ENCODE data around the gene EPS8L2. TPM values are rescaled to one million over a fixed set of nuclear protein-coding genes. Genes with fewer than 3 reads are reported as not detected.

The EPS8L2 gene
- total and polyA plus RNA-seq, 4 donors, result 4.5 to 15.1 (median 10.0) TPM

DNA sequence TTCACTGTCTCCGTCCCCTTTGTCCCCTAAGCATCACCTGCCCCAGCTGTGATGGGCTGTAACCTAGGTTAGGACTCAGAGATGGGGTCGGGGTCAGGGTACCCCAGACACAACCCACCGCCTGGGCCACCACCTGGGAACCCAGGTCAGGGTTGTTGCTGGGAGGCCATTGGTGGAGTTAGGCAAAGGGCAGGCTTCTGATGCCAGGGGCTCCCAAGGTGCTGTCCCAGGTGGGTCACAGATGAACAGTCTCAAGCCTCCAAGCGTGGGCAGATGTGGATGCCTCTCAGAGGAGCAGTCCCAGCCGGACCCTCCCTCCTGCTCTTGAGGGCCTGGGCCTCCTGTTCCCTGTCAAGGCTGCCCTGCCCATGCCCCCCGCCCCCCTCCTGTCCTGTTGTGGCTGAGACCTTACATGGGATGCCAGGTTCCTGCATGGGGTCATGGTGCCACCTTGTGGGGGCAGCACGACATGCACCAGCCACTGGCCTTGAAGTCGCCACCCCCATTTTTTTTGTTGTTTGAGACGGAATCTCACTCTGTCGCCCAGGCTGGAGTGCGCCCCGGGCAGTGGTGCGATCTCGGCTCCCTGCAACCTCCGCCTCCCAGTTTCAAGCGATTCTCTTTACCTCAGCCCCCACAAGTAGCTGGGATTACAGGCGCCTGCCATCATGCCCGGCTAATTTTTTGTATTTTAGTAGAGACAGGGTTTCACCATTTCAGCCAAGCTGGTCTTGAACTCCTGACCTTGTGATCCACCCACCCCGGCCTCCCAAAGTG is 59.2 kb downstream of the EPS8L2 start:
- Histone ChIP-seq H3K4me1 (ENCODE audit: control insufficient read depth, insufficient read depth, low read length) (peaks cover 7% of the 10 kb centered on the region), H3K27me3 (ENCODE audit: control insufficient read depth, insufficient read depth, low read length) (no peaks in the 10 kb centered on the region), H3K36me3 (ENCODE audit: control insufficient read depth, insufficient read depth, low read length) (peaks cover 93% of the 10 kb centered on the region), H3K9me3 (ENCODE audit: control insufficient read depth, insufficient read depth, low read length) (no peaks in the 10 kb centered on the region), H3K27ac (ENCODE audit: low read depth, low read length) (no peak overlapping the region), H3K4me3 (ENCODE audit: low read depth, low read length) (no peak overlapping the region)
- 66% methylated on average over 7 of the region's 19 CpGs for WGBS (ENCODE audit: insufficient coverage)
- peak in 2 of 6 donors; percentile 54 to 56 for DNase-seq (ENCODE audit: low read depth in 4 of 6, low spot score in 6 of 6)

DNA sequence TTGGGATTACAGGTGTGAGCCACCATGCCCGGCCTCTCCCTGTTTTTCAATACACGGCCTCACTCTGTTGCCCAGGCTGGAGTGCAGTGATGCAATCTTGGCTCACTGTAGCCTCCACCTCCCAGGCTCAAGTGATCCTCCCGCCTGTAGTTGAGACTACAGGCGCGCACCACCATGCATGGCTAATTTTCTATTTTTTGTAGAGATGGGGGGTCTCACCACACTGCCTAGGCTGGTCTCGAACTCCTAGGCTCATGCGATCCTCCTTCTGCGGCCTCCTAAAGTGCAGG is 59.7 kb downstream of the EPS8L2 start:
- Histone ChIP-seq H3K4me3 (ENCODE audit: low read depth, low read length) (no peak overlapping the region), H3K9me3 (ENCODE audit: control insufficient read depth, insufficient read depth, low read length) (no peaks in the 10 kb centered on the region), H3K36me3 (ENCODE audit: control insufficient read depth, insufficient read depth, low read length) (peaks cover 93% of the 10 kb centered on the region), H3K27me3 (ENCODE audit: control insufficient read depth, insufficient read depth, low read length) (no peaks in the 10 kb centered on the region), H3K27ac (ENCODE audit: low read depth, low read length) (no peak overlapping the region), H3K4me1 (ENCODE audit: control insufficient read depth, insufficient read depth, low read length) (peaks cover 7% of the 10 kb centered on the region)
- no peak for DNase-seq (ENCODE audit: low read depth in 4 of 6, low spot score in 6 of 6)
- WGBS (ENCODE audit: insufficient coverage), result 100% methylated on average over 4 of the region's 8 CpGs

DNA sequence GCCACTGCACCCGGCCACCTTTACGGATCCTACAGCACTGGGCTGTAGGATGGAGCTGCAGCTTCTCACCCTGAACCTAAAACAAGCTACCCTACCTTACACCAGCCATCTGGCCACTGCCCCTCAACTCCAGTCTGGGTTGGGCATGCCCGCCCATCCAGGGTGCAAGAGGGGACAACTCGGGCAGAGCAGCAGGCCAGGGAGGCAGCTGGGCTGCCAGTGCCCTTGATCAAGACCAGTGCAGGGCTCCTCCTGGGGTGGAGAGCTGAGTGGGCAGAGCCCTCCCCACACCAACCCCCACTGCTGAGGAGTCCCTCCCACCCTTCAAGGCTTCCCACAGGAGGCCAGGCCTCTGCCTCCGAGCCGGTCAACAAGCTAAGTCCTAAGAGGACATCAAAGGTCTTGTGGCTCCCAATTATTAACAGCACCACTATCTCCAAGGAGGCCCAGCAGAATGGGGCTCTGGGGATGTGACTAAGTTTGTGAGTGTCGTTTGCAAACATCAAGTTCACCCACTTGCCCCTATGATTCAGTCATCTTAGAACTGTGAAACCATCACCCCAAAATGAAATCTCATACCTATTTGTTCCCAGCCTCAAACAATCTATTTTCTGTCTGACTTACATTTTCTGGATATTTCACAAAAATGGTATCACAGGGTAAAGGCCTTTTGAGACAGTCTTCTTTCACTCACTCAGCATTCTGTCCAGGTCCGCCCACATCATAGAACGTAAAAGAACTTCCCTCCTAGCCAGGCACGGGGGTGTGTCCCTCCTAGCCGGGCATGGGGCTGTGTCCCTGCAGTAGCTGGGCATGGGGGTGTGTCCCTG is 60.3 kb downstream of the EPS8L2 start:
- H3K9me3 ChIP-seq (ENCODE audit: control insufficient read depth, insufficient read depth, low read length), result no peaks in the 10 kb centered on the region
- peaks cover 93% of the 10 kb centered on the region for H3K36me3 ChIP-seq (ENCODE audit: control insufficient read depth, insufficient read depth, low read length)
- 92% methylated on average over 2 of the region's 11 CpGs for WGBS (ENCODE audit: insufficient coverage)
- no peak overlapping the region for H3K27ac ChIP-seq (ENCODE audit: low read depth, low read length)
- H3K27me3 ChIP-seq (ENCODE audit: control insufficient read depth, insufficient read depth, low read length), result no peaks in the 10 kb centered on the region
- no peak overlapping the region for H3K4me3 ChIP-seq (ENCODE audit: low read depth, low read length)
- no peak for DNase-seq (ENCODE audit: low read depth in 4 of 6, low spot score in 6 of 6)
- peaks cover 12% of the 10 kb centered on the region for H3K4me1 ChIP-seq (ENCODE audit: control insufficient read depth, insufficient read depth, low read length)

DNA sequence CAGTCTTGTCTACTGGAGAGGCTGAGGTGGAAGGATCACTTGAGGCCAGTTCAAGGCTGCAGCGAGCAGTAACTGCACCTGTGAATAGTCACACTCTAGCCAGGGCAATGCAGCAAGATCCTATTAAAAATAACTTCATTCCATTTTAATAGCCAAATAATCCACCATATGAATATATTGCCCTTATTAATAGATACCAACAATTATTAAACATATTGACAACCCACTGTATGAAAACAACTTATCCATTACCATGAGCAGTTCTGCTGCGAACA is 60.8 kb downstream of the EPS8L2 start:
- Histone ChIP-seq H3K36me3 (ENCODE audit: control insufficient read depth, insufficient read depth, low read length) (peaks cover 94% of the 10 kb centered on the region), H3K9me3 (ENCODE audit: control insufficient read depth, insufficient read depth, low read length) (no peaks in the 10 kb centered on the region), H3K27me3 (ENCODE audit: control insufficient read depth, insufficient read depth, low read length) (no peaks in the 10 kb centered on the region), H3K4me3 (ENCODE audit: low read depth, low read length) (no peak overlapping the region), H3K27ac (ENCODE audit: low read depth, low read length) (no peak overlapping the region), H3K4me1 (ENCODE audit: control insufficient read depth, insufficient read depth, low read length) (peaks cover 17% of the 10 kb centered on the region)
- DNase-seq (ENCODE audit: low read depth in 4 of 6, low spot score in 6 of 6), result no peak
- WGBS (ENCODE audit: insufficient coverage), result 93% methylated on average over 2 of the region's 2 CpGs

DNA sequence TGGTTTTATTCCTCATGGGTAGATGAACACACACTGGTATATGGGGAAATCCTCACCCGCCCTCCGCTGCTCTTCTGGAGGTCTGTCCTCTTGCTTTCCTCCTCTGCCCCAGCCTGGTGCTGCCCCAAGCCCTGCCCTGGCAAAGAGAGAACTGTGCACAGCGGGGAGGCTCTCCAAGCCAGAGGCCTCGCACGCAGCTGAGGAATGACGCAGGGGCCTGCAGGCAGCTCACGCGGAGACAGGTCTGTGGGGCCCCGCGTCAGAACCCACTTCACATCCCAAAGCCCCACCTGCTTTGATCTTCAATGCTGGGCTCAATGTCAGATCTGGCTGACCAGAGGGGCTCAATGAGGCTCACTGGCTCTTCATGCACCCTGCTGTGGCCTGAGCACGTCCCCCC is 61.2 kb downstream of the EPS8L2 start:
- 91% methylated on average over 10 of the region's 11 CpGs for WGBS (ENCODE audit: insufficient coverage)
- no peak overlapping the region for H3K27ac ChIP-seq (ENCODE audit: low read depth, low read length)

DNA sequence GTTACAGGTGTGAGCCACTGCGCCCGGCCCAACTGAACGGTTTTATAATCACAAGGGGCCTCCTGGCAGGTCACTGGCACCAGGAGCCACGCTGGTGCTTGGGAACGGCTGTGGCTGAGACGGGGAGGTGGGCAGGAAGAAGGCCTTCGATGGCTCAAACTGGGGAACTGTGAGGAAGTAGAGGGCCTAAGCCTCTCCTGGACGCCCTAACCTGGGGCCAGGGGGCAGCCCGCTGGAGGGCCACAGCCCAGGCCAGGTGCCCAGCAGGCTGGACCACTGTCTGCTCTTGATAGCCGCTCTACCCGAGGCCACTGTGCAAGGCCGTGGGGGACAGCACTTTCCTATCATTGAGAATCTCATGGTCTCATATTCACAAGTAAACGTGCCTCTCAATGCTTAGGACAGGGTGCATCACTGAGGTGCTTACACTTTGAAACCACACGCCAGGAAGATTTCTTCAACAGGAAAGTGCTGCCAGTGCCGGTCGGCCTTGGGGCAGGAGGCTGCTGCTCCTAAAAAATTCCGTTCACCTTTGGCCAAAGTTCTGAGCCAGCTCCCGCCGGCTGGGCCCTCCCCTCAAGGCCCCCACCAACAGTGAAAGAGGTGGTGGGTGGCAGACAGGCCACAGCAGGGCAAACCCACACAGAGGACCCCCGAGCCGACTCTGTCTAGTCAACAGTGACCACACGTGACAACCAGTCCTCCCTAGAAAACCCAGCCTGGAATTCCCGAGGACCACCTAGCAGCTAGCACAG is 64.0 kb downstream of the EPS8L2 start:
- Histone ChIP-seq H3K4me1 (ENCODE audit: control insufficient read depth, insufficient read depth, low read length) (peaks cover 44% of the 10 kb centered on the region), H3K27ac (ENCODE audit: low read depth, low read length) (no peak overlapping the region), H3K9me3 (ENCODE audit: control insufficient read depth, insufficient read depth, low read length) (no peaks in the 10 kb centered on the region), H3K27me3 (ENCODE audit: control insufficient read depth, insufficient read depth, low read length) (no peaks in the 10 kb centered on the region), H3K36me3 (ENCODE audit: control insufficient read depth, insufficient read depth, low read length) (peaks cover 95% of the 10 kb centered on the region), H3K4me3 (ENCODE audit: low read depth, low read length) (no peak overlapping the region)
- no peak for DNase-seq (ENCODE audit: low read depth in 4 of 6, low spot score in 6 of 6)
- WGBS (ENCODE audit: insufficient coverage), result 91% methylated on average over 22 of the region's 23 CpGs

More for the DNA sequence above, 61.2 kb downstream of the EPS8L2 start:
- Histone ChIP-seq H3K27me3 (ENCODE audit: control insufficient read depth, insufficient read depth, low read length) (no peaks in the 10 kb centered on the region), H3K4me1 (ENCODE audit: control insufficient read depth, insufficient read depth, low read length) (peaks cover 21% of the 10 kb centered on the region), H3K9me3 (ENCODE audit: control insufficient read depth, insufficient read depth, low read length) (no peaks in the 10 kb centered on the region), H3K4me3 (ENCODE audit: low read depth, low read length) (no peak overlapping the region), H3K36me3 (ENCODE audit: control insufficient read depth, insufficient read depth, low read length) (peaks cover 94% of the 10 kb centered on the region)
- DNase-seq (ENCODE audit: low read depth in 4 of 6, low spot score in 6 of 6), result no peak

DNA sequence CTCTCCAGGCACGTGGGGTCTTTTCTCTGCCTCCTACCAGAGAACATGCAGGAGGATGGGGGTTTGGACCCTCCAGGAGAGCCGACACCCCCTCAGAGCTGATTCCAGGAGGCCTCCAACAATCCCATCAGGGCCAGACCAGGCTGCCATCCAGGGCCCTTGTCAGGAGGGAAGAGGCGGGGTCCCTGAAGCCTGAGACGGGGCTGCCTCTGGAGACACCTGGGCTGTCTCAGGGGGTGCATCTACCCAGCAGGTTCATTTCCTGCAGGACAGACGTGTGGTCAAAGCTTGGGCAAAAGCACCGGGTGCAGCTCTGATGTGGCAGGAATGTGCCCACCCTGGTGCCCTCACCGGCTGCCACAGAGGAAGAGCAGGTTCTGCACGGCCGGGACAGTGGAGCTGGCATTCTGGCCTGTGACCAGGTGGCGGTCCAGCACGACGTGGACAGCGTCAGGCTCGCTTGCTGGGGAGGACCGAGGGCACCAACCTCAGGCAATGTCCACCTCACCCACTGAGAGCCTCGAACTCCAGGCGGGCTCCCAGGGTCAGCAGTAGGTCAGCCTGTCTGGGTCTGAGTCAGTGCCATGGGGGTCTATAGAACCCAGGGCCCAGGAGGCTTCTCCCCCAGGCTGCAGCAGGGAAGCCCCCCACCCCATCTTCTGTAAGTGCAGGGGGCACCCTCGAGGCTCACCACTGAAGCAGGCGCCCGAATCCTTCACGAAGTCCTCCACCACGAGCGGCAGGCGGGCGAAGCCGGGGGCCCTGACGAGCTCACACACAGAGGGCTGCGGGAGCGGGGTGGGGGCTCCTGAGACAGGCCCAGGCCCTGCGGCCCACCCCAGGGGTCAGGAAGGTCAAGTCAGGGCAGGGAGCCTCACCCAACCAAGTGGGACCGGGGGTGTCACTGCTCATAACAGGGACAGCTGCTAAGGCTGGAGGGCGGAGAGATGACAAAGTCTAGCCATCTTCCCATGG is 64.9 kb downstream of the EPS8L2 start:
- Histone ChIP-seq H3K4me3 (ENCODE audit: low read depth, low read length) (no peak overlapping the region), H3K36me3 (ENCODE audit: control insufficient read depth, insufficient read depth, low read length) (peaks cover 94% of the 10 kb centered on the region), H3K27ac (ENCODE audit: low read depth, low read length) (peak overlapping the region; percentile 88), H3K9me3 (ENCODE audit: control insufficient read depth, insufficient read depth, low read length) (no peaks in the 10 kb centered on the region), H3K27me3 (ENCODE audit: control insufficient read depth, insufficient read depth, low read length) (no peaks in the 10 kb centered on the region), H3K4me1 (ENCODE audit: control insufficient read depth, insufficient read depth, low read length) (peaks cover 49% of the 10 kb centered on the region)
- DNase-seq (ENCODE audit: low read depth in 4 of 6, low spot score in 6 of 6), result no peak
- 94% methylated on average over 31 of the region's 32 CpGs for WGBS (ENCODE audit: insufficient coverage)

DNA sequence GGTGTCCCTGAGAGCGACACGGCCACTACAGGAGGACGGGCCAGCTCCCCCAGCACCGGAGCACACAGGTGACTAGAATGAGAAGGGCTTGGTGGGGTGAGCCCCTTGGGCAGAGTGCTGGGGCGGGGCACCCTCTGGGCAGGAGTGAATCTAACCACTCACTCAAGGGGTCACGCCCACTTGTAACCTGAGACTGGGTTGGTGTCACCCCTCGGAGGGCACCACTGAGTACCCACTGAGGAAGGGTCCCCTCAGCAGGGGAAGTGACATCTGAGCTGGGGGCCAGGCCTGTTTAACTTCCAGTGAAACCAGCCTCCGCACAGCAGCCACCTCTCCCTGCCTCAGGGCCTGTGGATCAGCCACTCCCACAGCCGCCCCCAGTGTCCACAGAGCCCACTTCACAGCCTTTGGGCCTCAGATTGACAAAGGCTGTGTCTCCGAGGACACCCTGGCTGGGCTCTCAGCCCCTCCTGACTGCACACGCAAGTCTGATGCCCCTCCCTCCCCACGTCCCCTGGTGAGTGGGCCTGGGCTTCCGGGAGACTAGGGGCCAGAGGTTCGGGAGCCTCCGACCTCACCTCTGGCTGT is 65.7 kb downstream of the EPS8L2 start:
- Histone ChIP-seq H3K4me1 (ENCODE audit: control insufficient read depth, insufficient read depth, low read length) (peaks cover 57% of the 10 kb centered on the region), H3K4me3 (ENCODE audit: low read depth, low read length) (no peak overlapping the region), H3K36me3 (ENCODE audit: control insufficient read depth, insufficient read depth, low read length) (peaks cover 93% of the 10 kb centered on the region), H3K9me3 (ENCODE audit: control insufficient read depth, insufficient read depth, low read length) (no peaks in the 10 kb centered on the region), H3K27me3 (ENCODE audit: control insufficient read depth, insufficient read depth, low read length) (no peaks in the 10 kb centered on the region), H3K27ac (ENCODE audit: low read depth, low read length) (peak overlapping the region; percentile 88)
- 87% methylated on average over 8 of the region's 15 CpGs for WGBS (ENCODE audit: insufficient coverage)
- peak in 1 of 6 donors; percentile 9 for DNase-seq (ENCODE audit: low read depth in 4 of 6, low spot score in 6 of 6)

Data from spinal cord (tissue), 10 donors.